ENCODE data around the gene PSMC5. TPM values are rescaled to one million over a fixed set of nuclear protein-coding genes. Genes with fewer than 3 reads are reported as not detected.

The PSMC5 gene
- total RNA-seq: 10 to 100 TPM; 21.3 to 43.0 TPM

DNA sequence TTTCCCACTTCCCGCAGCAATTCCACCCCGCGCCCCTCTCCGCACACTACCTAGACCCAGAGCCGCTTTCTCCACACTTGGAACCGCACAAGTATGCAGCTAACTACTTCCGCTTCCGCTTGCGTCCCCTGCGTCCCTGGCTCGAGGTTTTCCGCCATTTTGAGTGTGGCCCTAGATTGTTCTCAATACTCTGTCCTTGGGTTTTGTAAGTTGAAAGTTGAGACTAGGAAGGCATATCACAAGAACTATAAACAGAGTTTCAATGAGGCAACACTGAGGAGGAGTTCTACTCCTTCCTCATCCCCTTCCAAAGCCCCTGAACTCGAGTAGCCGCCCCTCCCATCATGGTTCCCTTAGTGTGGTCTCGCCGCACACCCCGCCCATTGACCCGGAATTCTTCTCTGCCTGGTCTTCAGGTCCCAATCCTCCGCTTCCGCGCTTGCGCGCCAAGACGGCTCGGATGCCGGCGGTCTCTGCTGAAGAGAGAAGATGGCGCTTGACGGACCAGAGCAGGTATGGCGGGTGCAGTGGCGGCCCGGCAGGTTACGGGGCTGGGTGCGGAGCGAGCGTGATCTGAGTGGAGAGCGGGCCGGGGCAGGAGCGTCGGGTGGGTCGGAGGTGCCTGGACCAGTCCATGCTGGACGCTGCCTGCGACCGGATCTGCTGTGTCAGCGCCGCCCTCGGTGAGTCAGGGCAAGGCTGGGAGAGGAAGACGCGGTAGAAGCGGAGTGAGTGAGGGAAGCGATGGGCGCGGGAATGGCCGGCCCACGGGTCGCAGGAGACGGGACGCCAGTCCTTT lies at the start of gene PSMC5, which contains the start of gene FTSJ3:
Gene PSMC5, plus strand, starts transcription at position 430 of the 799 bp plus-strand sequence. Its CDS starts 60 bp downstream, at position 490.
Gene FTSJ3, minus strand, starts transcription at position 662 of the 799 bp plus-strand sequence. CDS start 761 bp downstream, outside the sequence.

DNA sequence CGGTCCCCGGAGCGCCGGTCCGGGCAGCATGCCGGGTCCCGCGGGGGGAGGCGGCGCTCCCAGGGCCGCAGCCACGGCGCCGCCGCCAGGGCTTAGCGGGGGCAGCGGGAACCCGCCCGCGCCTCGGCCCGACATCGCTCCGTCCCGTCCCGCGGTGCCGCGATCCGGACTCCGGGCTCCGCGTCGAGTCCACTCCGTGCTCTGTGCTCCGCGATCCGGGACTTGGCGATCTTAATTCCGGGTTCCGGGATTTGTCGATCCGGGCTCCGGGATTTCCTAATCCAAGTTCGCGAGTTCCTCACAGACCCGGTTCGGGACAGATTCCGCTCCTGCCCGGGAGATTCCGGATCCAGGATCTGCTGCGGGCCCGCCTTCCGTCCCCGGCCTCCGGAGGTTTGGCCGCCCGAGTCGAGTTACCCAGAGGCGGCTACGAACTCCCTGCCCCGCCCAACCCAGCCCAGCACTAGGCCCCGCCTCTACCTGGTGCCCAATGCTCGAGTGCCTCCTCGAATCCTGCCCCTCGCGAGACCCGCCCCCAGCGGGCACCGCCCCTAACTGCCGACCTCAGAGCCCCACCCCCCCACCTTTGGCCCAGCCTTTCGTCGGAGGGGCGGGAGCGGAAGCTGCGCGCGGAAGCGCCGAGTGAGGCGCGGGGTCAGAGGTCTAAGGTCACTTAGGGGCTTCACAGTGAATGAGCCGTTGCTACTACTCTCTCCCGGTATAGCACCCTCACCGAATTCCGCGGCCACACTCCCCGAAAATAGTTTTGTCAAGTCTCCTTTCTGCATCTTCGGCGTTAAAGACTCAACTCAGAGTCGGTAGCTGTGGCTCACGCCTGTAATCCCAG lies 15.5 kb downstream of the PSMC5 start, which contains the start of gene SMARCD2:
Gene SMARCD2, minus strand, starts transcription at position 146 of the 847 bp plus-strand sequence. Its CDS starts 11 bp downstream, at position 135.

DNA sequence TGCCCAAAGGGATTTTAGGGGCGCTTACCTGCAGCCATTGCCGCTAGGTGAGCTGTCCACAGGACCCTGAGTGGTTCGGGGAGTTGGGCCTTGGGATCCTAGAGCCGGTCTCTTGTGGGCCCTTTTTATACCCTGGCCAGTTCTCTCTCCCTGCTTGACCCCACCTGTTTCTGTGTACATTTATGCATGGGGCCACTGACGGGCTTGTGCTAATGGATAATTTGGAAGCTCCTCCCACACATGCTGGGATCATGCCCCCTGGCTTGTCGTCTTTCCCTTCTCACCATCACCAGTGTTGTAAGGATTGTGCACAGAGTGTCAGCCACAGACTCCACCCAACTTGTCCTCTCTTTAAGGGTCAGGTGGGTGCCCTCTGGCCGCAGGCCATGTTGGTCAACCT lies 46.3 kb downstream of the PSMC5 start, which contains the start of gene CSH2:
Gene CSH2, minus strand, starts transcription at position 101 of the 400 bp plus-strand sequence. Its CDS starts 63 bp downstream, at position 38.

Other genes starting within 250 kb of the PSMC5 start
- 10 to 100 TPM; 20.0 to 38.3 TPM for gene TACO1, start 226.5 kb upstream of the PSMC5 start, total RNA-seq
- gene MAP3K3, start 205.0 kb upstream of the PSMC5 start, total RNA-seq: 10 to 100 TPM; 52.0 to 60.6 TPM
- gene LIMD2, start 127.3 kb upstream of the PSMC5 start, total RNA-seq: 10 to 100 TPM; 27.2 to 39.0 TPM
- gene STRADA, start 85.6 kb upstream of the PSMC5 start, total RNA-seq: 10 to 100 TPM; 34.3 to 34.4 TPM
- gene CCDC47, start 53.8 kb upstream of the PSMC5 start, total RNA-seq: 10 to 100 TPM; 57.5 to 75.6 TPM
- gene DDX42, start 53.3 kb upstream of the PSMC5 start, total RNA-seq: 10 to 100 TPM; 63.3 to 67.9 TPM
- gene FTSJ3, start 232 bp downstream of the PSMC5 start, total RNA-seq: 10 to 100 TPM; 57.8 to 80.9 TPM
- gene SMARCD2, start 15.3 kb downstream of the PSMC5 start, total RNA-seq: 10 to 100 TPM; 93.6 to 97.7 TPM
- not detected for gene CSH2, start 46.2 kb downstream of the PSMC5 start, total RNA-seq
- not detected for gene GH2, start 54.5 kb downstream of the PSMC5 start, total RNA-seq
- not detected for gene CSH1, start 69.1 kb downstream of the PSMC5 start, total RNA-seq
- gene CSHL1, start 83.8 kb downstream of the PSMC5 start, total RNA-seq: not detected
- gene GH1, start 91.4 kb downstream of the PSMC5 start, total RNA-seq: not detected
- gene CD79B, start 104.9 kb downstream of the PSMC5 start, total RNA-seq: 10 to 100 TPM; 20.6 to 29.0 TPM
- gene SCN4A, start 145.5 kb downstream of the PSMC5 start, total RNA-seq: not detected
- gene PRR29, start 170.9 kb downstream of the PSMC5 start, total RNA-seq: under 1 TPM in 1 of 2 donors, not detected in 1; under 0.01 TPM
- under 1 TPM in 1 of 2 donors, not detected in 1; 0.33 TPM for gene ICAM2, start 193.2 kb downstream of the PSMC5 start, total RNA-seq